Loucy (cell line): ENCODE results near the gene MARVELD1.

Experiments
- H2AFZ ChIP-seq: fragments of 200-600 bp; sonication (generic); 2 replicates; pipeline ENCODE4 v1.6.0; 2016; ENCODE audit warnings: antibody characterized with exemption, mild to moderate bottlenecking, low read length, moderate library complexity
- H3F3A ChIP-seq: fragments of 200-600 bp; 2 replicates; pipeline ENCODE4 v1.6.0; 2016; ENCODE audit warnings: antibody characterized with exemption, low read depth, mild to moderate bottlenecking
- H3K27me3 ChIP-seq: fragments of 200-600 bp; sonication (generic); 2 replicates; pipeline ENCODE4 v1.6.1; 2014; ENCODE audit warnings: low read length, mild to moderate bottlenecking; ENCODE audit not compliant: insufficient read depth, poor library complexity, severe bottlenecking
- H3K36me3 ChIP-seq: fragments of 200-600 bp; sonication (generic); 2 replicates; pipeline ENCODE4 v1.6.1; 2016; ENCODE audit warnings: low read length; ENCODE audit not compliant: insufficient read depth
- H3K4me1 ChIP-seq: fragments of 200-600 bp; sonication (generic); 2 replicates; pipeline ENCODE4 v1.5.1; 2014; ENCODE audit warnings: low read length, mild to moderate bottlenecking; ENCODE audit not compliant: insufficient read depth, poor library complexity, severe bottlenecking
- H3K4me2 ChIP-seq: fragments of 200-600 bp; sonication (generic); 2 replicates; pipeline ENCODE4 v1.6.0; 2014; ENCODE audit warnings: antibody characterized with exemption, low read length, low read depth, mild to moderate bottlenecking; ENCODE audit not compliant: poor library complexity, severe bottlenecking
- H3K4me3 ChIP-seq: fragments of 200-600 bp; sonication (generic); 2 replicates; pipeline ENCODE4 v1.5.1; 2014; ENCODE audit warnings: low read length, mild to moderate bottlenecking, mixed read lengths; ENCODE audit not compliant: poor library complexity, severe bottlenecking
- H3K79me2 ChIP-seq: fragments of 200-600 bp; sonication (generic); 2 replicates; pipeline ENCODE4 v1.6.1; 2014; ENCODE audit warnings: low read length; ENCODE audit not compliant: insufficient read depth
- H3K9ac ChIP-seq: fragments of 200-600 bp; sonication (generic); 2 replicates; pipeline ENCODE4 v1.6.0; 2014; ENCODE audit warnings: mild to moderate bottlenecking, low read depth, low read length, moderate library complexity; ENCODE audit not compliant: poor library complexity, severe bottlenecking
- H3K9me2 ChIP-seq: fragments of 200-600 bp; sonication (generic); replicated peaks from 2 replicates; pipeline ENCODE4 v1.6.1; 2016; ENCODE audit warnings: low read depth, low read length, mixed read lengths
- H3K9me3 ChIP-seq: fragments of 200-600 bp; sonication (generic); 2 replicates; pipeline ENCODE4 v1.6.1; 2014; ENCODE audit warnings: mild to moderate bottlenecking, antibody characterized with exemption, low read length, low read depth; ENCODE audit not compliant: insufficient read depth
- H4K20me1 ChIP-seq: fragments of 200-600 bp; sonication (generic); 2 replicates; pipeline ENCODE4 v1.6.0; 2014; ENCODE audit warnings: antibody characterized with exemption, low read length, mild to moderate bottlenecking; ENCODE audit not compliant: insufficient read depth, poor library complexity, severe bottlenecking
- EZH2phosphoT487 ChIP-seq: fragments of 200-600 bp; IDR thresholded peaks from 2 replicates; pipeline ENCODE4 v1.6.1; 2018; ENCODE audit warnings: antibody characterized with exemption, mild to moderate bottlenecking, moderate library complexity, borderline replicate concordance
- TF ChIP-seq, protein P1 (sequence below): fragments of 200-600 bp; sonication (generic); conservative IDR thresholded peaks from 2 replicates; pipeline ENCODE4 v1.5.1; 2014; ENCODE audit warnings: mild to moderate bottlenecking, antibody characterized with exemption, low read length

The MARVELD1 gene

DNA sequence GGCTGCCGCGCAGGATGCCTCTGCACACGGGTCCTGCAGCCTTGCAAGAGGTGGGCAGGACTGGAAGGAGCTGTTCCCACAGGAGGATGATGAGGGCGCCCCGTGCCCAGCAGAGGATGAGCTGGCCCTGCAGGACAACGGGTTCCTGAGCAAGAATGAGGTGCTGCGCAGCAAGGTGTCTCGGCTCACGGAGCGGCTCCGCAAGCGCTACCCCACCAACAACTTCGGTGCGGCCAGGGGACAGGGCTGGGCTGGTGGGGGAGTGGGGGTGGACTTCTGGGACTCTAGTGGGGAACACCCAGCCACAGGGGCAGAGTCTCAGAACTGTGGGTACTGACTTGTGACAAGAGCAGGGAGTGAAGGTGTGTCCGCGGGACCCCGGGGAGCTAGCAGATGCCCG is 39.4 kb downstream of the MARVELD1 start:
- Histone ChIP-seq H3K4me1 (no peaks in the 10 kb centered on the region), H3K79me2 (0 out of 2 replicates have a peak, but pooled peaks cover 6% of the 10 kb centered on the region), H2AFZ (no peak overlapping the region), H3K4me2 (no peak overlapping the region), H3K4me3 (no peak overlapping the region), H3K9me3 (no peaks in the 10 kb centered on the region), H3K27me3 (no peaks in the 10 kb centered on the region), H3K9me2 (no peaks in the 10 kb centered on the region), H4K20me1 (no peaks in the 10 kb centered on the region), H3F3A (no peaks in the 10 kb centered on the region), H3K9ac (no peak overlapping the region), H3K36me3 (peaks cover 95% of the 10 kb centered on the region; the same call in 1 of the 2 replicates)
- TF ChIP-seq, protein P1, sequence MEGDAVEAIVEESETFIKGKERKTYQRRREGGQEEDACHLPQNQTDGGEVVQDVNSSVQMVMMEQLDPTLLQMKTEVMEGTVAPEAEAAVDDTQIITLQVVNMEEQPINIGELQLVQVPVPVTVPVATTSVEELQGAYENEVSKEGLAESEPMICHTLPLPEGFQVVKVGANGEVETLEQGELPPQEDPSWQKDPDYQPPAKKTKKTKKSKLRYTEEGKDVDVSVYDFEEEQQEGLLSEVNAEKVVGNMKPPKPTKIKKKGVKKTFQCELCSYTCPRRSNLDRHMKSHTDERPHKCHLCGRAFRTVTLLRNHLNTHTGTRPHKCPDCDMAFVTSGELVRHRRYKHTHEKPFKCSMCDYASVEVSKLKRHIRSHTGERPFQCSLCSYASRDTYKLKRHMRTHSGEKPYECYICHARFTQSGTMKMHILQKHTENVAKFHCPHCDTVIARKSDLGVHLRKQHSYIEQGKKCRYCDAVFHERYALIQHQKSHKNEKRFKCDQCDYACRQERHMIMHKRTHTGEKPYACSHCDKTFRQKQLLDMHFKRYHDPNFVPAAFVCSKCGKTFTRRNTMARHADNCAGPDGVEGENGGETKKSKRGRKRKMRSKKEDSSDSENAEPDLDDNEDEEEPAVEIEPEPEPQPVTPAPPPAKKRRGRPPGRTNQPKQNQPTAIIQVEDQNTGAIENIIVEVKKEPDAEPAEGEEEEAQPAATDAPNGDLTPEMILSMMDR, result no peak
- no peak for TF ChIP-seq EZH2phosphoT487

DNA sequence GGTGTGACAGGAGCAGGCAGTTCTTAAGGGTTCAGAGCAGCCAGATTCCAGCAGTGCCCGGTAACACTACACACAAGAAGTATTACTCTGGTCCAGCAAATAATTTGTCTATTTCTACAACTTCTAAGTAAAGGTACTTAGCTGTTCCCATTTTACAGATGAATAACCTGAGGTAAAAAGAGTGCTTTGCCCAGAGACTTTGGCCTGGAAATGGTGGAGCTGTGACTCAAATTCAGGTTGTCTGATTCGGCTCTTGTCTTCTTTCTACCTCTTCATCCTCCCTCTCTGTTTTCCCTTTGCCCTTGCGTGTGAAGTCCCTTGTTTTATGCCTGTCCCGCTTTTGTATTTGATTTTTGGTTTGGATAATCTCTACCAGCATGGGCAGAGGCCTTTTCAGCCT is 41.2 kb downstream of the MARVELD1 start:
- Histone ChIP-seq H3K9ac (no peak overlapping the region), H3K9me2 (no peaks in the 10 kb centered on the region), H3K4me3 (no peak overlapping the region), H3K9me3 (no peaks in the 10 kb centered on the region), H3K79me2 (no peaks in the 10 kb centered on the region), H3F3A (no peaks in the 10 kb centered on the region), H3K36me3 (peaks cover 86% of the 10 kb centered on the region; the same call in 1 of the 2 replicates), H3K4me2 (no peak overlapping the region), H4K20me1 (no peaks in the 10 kb centered on the region), H3K27me3 (no peaks in the 10 kb centered on the region), H3K4me1 (no peaks in the 10 kb centered on the region), H2AFZ (no peak overlapping the region)
- TF ChIP-seq, protein P1, result no peak
- no peak for TF ChIP-seq EZH2phosphoT487

DNA sequence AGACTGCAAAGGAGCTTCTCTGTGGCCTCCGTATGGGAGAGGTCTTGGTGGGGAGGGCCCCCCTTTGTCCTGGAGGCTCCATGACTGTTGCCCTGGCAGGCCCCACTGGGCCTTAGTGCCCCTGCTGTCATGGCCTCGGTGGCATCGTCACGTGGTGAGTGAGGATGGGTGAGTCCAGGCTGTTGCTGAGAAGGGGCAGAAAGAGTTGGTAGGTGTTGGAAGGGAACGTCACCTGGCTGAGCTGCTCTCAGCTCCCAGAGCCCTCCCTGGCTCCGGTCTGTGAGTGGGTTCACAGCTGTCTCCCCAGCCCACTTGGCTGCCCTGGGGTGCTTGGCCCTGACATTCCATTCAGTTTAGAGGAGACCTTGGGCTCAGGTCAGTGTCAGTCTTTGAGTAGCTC is 42.2 kb downstream of the MARVELD1 start:
- Histone ChIP-seq H4K20me1 (no peaks in the 10 kb centered on the region), H3F3A (no peaks in the 10 kb centered on the region), H3K36me3 (peaks cover 86% of the 10 kb centered on the region; the same call in 1 of the 2 replicates)

More for the DNA sequence above, 42.2 kb downstream of the MARVELD1 start:
- no peaks in the 10 kb centered on the region for H3K79me2 ChIP-seq
- H3K9ac ChIP-seq, result no peak overlapping the region
- no peak for TF ChIP-seq EZH2phosphoT487
- TF ChIP-seq, protein P1, result no peak
- no peak overlapping the region for H3K4me3 ChIP-seq
- H3K4me2 ChIP-seq, result no peak overlapping the region
- H3K9me2 ChIP-seq, result no peaks in the 10 kb centered on the region
- H2AFZ ChIP-seq, result no peak overlapping the region
- no peaks in the 10 kb centered on the region for H3K27me3 ChIP-seq
- no peaks in the 10 kb centered on the region for H3K9me3 ChIP-seq
- no peaks in the 10 kb centered on the region for H3K4me1 ChIP-seq
